Ascending aorta (tissue), 2 donors: ENCODE data around the gene ARAP1. TPM values are rescaled to one million over a fixed set of nuclear protein-coding genes. Genes with fewer than 3 reads are reported as not detected.

Experiments
- DNase-seq, 2 donors: peaks; one replicate each; pipeline ENCODE4 v3.0.0-alpha.2; 2019; ENCODE audit warnings: low spot score in 2 of 2
- H3K27ac ChIP-seq, 2 donors: fragments of 200-600 bp; sonication (generic); one replicate each; pipeline ENCODE4 v1.5.1; 2016 to 2017; ENCODE audit warnings: mild to moderate bottlenecking in 1 of 2
- H3K27me3 ChIP-seq: fragments of 200-600 bp; sonication (generic); one replicate; pipeline ENCODE4 v1.5.1; 2017
- H3K36me3 ChIP-seq, 2 donors: fragments of 200-600 bp; sonication (generic); one replicate each; pipeline ENCODE4 v1.5.1; 2016
- H3K4me1 ChIP-seq, 2 donors: fragments of 200-600 bp; sonication (generic); one replicate each; pipeline ENCODE4 v1.5.1; 2016 to 2017; ENCODE audit warnings: mild to moderate bottlenecking in 1 of 2
- H3K4me3 ChIP-seq, 2 donors: fragments of 200-600 bp; sonication (generic); one replicate each; pipeline ENCODE4 v1.5.1; 2016 to 2017; ENCODE audit warnings: mild to moderate bottlenecking in 1 of 2
- H3K9me3 ChIP-seq, 2 donors: fragments of 200-600 bp; sonication (generic); one replicate each; pipeline ENCODE4 v1.5.1; 2016
- CTCF ChIP-seq, 3 experiments: fragments of 200-600 bp in 2 of 3; fragments of 450-650 bp in 1 of 3; sonication (generic) in 2 of 3; IDR thresholded peaks; one replicate each; pipeline ENCODE4 v1.5.1; 2016 to 2019; ENCODE audit warnings: antibody characterized with exemption in 3 of 3, mild to moderate bottlenecking in 1 of 3, moderate library complexity in 1 of 3
- intact Hi-C: fragments of 100-400 bp; cut with DNase I; formaldehyde crosslinking; loops from one replicate; pipeline ENCODE4 v1.15.1; 2023
- total RNA-seq: library from RNA; depleted of rRNA; stranded (reverse); fragments of >200 nt; gene quantifications from one replicate; pipeline ENCODE4 v1.1.0, GENCODE V29; 2016

The ARAP1 gene
- total RNA-seq, 1 donor from 2014 or later, result 238 TPM

GRCh38 chr11:72675221-72675620, 77.0 kb downstream of the ARAP1 start:
- Histone ChIP-seq H3K4me1 (no peaks in the 10 kb centered on the region), H3K36me3 (no peaks in the 10 kb centered on the region), H3K27ac (no peak overlapping the region), H3K9me3 (no peaks in the 10 kb centered on the region), H3K27me3 (peaks cover 18% of the 10 kb centered on the region), H3K4me3 (no peak overlapping the region)
- no peak for DNase-seq
- intact Hi-C loops, result no loop called here
- no peak for TF ChIP-seq CTCF (IDR thresholded peaks at IDR 0.05)

GRCh38 chr11:72673943-72674828, 78.0 kb downstream of the ARAP1 start, which contains the start of gene PDE2A:
Gene PDE2A (minus strand): TSS chr11:72674422. CDS start chr11:72674207, 215 bp downstream.
- intact Hi-C loops, result no loop called here
- no peak for DNase-seq
- Histone ChIP-seq H3K36me3 (no peaks in the 10 kb centered on the region), H3K4me3 (no peak within 1 kb of the TSS), H3K9me3 (no peaks in the 10 kb centered on the region), H3K27ac (no peak within 1 kb of the TSS), H3K27me3 (peaks cover 18% of the 10 kb centered on the region), H3K4me1 (no peaks in the 10 kb centered on the region)
- no peak for TF ChIP-seq CTCF (IDR thresholded peaks at IDR 0.05)

GRCh38 chr11:72673284-72673942, 78.8 kb downstream of the ARAP1 start:
- Histone ChIP-seq H3K36me3 (no peaks in the 10 kb centered on the region), H3K27me3 (peaks cover 18% of the 10 kb centered on the region), H3K4me1 (no peaks in the 10 kb centered on the region), H3K27ac (no peak overlapping the region), H3K9me3 (no peaks in the 10 kb centered on the region), H3K4me3 (no peak overlapping the region)
- intact Hi-C loops, result no loop called here
- DNase-seq, result no peak
- TF ChIP-seq CTCF (IDR thresholded peaks at IDR 0.05), result no peak

GRCh38 chr11:72672597-72673238, 79.5 kb downstream of the ARAP1 start:
- no peak overlapping the region for H3K4me3 ChIP-seq
- peaks cover 14% of the 10 kb centered on the region for H3K27me3 ChIP-seq
- intact Hi-C loops, result no loop called here
- H3K36me3 ChIP-seq, result no peaks in the 10 kb centered on the region
- no peak for TF ChIP-seq CTCF (IDR thresholded peaks at IDR 0.05)
- H3K4me1 ChIP-seq, result no peaks in the 10 kb centered on the region
- DNase-seq, result no peak
- no peak overlapping the region for H3K27ac ChIP-seq
- no peaks in the 10 kb centered on the region for H3K9me3 ChIP-seq

- intact Hi-C loops, result no loop called here
- H3K4me3 ChIP-seq, result no peak overlapping the region
- H3K4me1 ChIP-seq, result no peaks in the 10 kb centered on the region
- no peak for DNase-seq
- no peak overlapping the region for H3K27ac ChIP-seq
- peaks cover 8% of the 10 kb centered on the region for H3K27me3 ChIP-seq
- H3K9me3 ChIP-seq, result no peaks in the 10 kb centered on the region
- no peaks in the 10 kb centered on the region for H3K36me3 ChIP-seq
- TF ChIP-seq CTCF (IDR thresholded peaks at IDR 0.05), result no peak
Measured at GRCh38 chr11:72671152-72672099, 80.8 kb downstream of the ARAP1 start.
